SK-N-SH treated with all-trans-retinoic acid at 6 μM for 48 hours (cell line): ENCODE data around the gene PFDN5.
A peak's percentile ranks its signal among the peaks of the same experiment; 100 is the strongest.

Experiments
- ATAC-seq: fragments of 200-7000 bp; cut with Tn5 transposase; 3 replicates; pipeline ENCODE4 v1.9.1; 2020; ENCODE audit warnings: mild to moderate bottlenecking, moderate library complexity
- ARNTL ChIP-seq: fragments of 450-650 bp; formaldehyde crosslinking; IDR thresholded peaks from 2 replicates; pipeline ENCODE4 v1.5.0; 2020; ENCODE audit warnings: low read depth, mild to moderate bottlenecking, moderate library complexity, borderline replicate concordance
- BACH2 ChIP-seq: fragments of 250-450 bp; sonication (Bioruptor Pico); IDR thresholded peaks from 2 replicates; pipeline ENCODE4 v1.9.0; 2021; ENCODE audit warnings: mild to moderate bottlenecking, borderline replicate concordance
- CSDC2 ChIP-seq: fragments of 250-450 bp; sonication (Bioruptor Pico); IDR thresholded peaks from 2 replicates; pipeline ENCODE4 v1.5.0; 2020; ENCODE audit warnings: mild to moderate bottlenecking, moderate library complexity
- ESRRG ChIP-seq: fragments of 250-450 bp; sonication (Bioruptor Pico); IDR thresholded peaks from 2 replicates; pipeline ENCODE4 v1.6.1; 2021; ENCODE audit warnings: mild to moderate bottlenecking
- GLIS3 ChIP-seq: fragments of 250-450 bp; sonication (Bioruptor Pico); IDR thresholded peaks from 2 replicates; pipeline ENCODE4 v1.5.0; 2020; ENCODE audit warnings: mild to moderate bottlenecking, moderate library complexity
- ISL1 ChIP-seq: fragments of 250-450 bp; sonication (Bioruptor Pico); IDR thresholded peaks from 2 replicates; pipeline ENCODE4 v2.1.2; 2022; ENCODE audit warnings: mild to moderate bottlenecking, moderate library complexity
- OSR1 ChIP-seq: fragments of 250-450 bp; sonication (Bioruptor Pico); IDR thresholded peaks from 2 replicates; pipeline ENCODE4 v1.8.0; 2022; ENCODE audit warnings: moderate library complexity, mild to moderate bottlenecking, inconsistent platforms
- PPARA ChIP-seq: fragments of 250-450 bp; sonication (Bioruptor Pico); IDR thresholded peaks from 2 replicates; pipeline ENCODE4 v1.5.0; 2020; ENCODE audit warnings: mild to moderate bottlenecking, borderline replicate concordance
- RARB ChIP-seq: fragments of 250-450 bp; sonication (Bioruptor Pico); IDR thresholded peaks from 2 replicates; pipeline ENCODE4 v1.8.0; 2021; ENCODE audit warnings: mild to moderate bottlenecking, moderate library complexity
- SNAI2 ChIP-seq: fragments of 250-450 bp; sonication (Bioruptor Pico); IDR thresholded peaks from 2 replicates; pipeline ENCODE4 v1.5.0; 2020; ENCODE audit warnings: mild to moderate bottlenecking, moderate library complexity
- TCF4 ChIP-seq: fragments of 250-450 bp; sonication (Bioruptor Pico); IDR thresholded peaks from 2 replicates; pipeline ENCODE4 v1.8.0; 2021; ENCODE audit warnings: mild to moderate bottlenecking, moderate library complexity, borderline replicate concordance
- TOX ChIP-seq: fragments of 250-450 bp; sonication (Bioruptor Pico); IDR thresholded peaks from 2 replicates; pipeline ENCODE4 v1.8.0; 2021; ENCODE audit warnings: mild to moderate bottlenecking, moderate library complexity, borderline replicate concordance
- ZC3H10 ChIP-seq: fragments of 250-450 bp; sonication (Bioruptor Pico); IDR thresholded peaks from 2 replicates; pipeline ENCODE4 v1.5.1; 2021; ENCODE audit warnings: mild to moderate bottlenecking, moderate library complexity
- ZFP3 ChIP-seq: fragments of 250-450 bp; sonication (Bioruptor Pico); IDR thresholded peaks from 2 replicates; pipeline ENCODE4 v1.5.0; 2020; ENCODE audit warnings: mild to moderate bottlenecking, moderate library complexity
- ZFP30 ChIP-seq: fragments of 450-650 bp; formaldehyde crosslinking; IDR thresholded peaks from 2 replicates; pipeline ENCODE4 v1.5.0; 2022; ENCODE audit warnings: mild to moderate bottlenecking, moderate library complexity
- ZNF565 ChIP-seq: fragments of 450-650 bp; formaldehyde crosslinking; conservative IDR thresholded peaks from 2 replicates; pipeline ENCODE4 v1.5.0; 2020; ENCODE audit warnings: low read depth, mild to moderate bottlenecking, moderate library complexity
- ZNF70 ChIP-seq: fragments of 450-650 bp; formaldehyde crosslinking; IDR thresholded peaks from 2 replicates; pipeline ENCODE4 v1.5.0; 2020; ENCODE audit warnings: mild to moderate bottlenecking, moderate library complexity
- ZNF8 ChIP-seq: fragments of 450-650 bp; formaldehyde crosslinking; IDR thresholded peaks from 2 replicates; pipeline ENCODE4 v1.5.0; 2020; ENCODE audit warnings: mild to moderate bottlenecking, moderate library complexity
- TF ChIP-seq, protein P1 (sequence below): fragments of 250-450 bp; sonication (Bioruptor Pico); IDR thresholded peaks from 2 replicates; pipeline ENCODE4 v1.8.0; 2021; ENCODE audit warnings: low read depth, mild to moderate bottlenecking, moderate library complexity, borderline replicate concordance
- TF ChIP-seq, protein P2 (sequence below): fragments of 250-450 bp; sonication (Bioruptor Pico); IDR thresholded peaks from 2 replicates; pipeline ENCODE4 v1.5.1; 2020; ENCODE audit warnings: low read depth, mild to moderate bottlenecking, moderate library complexity
- TF ChIP-seq, protein P3 (sequence below): fragments of 250-450 bp; sonication (Bioruptor Pico); IDR thresholded peaks from 2 replicates; pipeline ENCODE4 v1.5.1; 2021; ENCODE audit warnings: mild to moderate bottlenecking, moderate library complexity
- TF ChIP-seq, protein P4 (sequence below): fragments of 250-450 bp; sonication (Bioruptor Pico); IDR thresholded peaks from 2 replicates; pipeline ENCODE4 v1.5.0; 2020; ENCODE audit warnings: mild to moderate bottlenecking, moderate library complexity
- TF ChIP-seq, protein P5 (sequence below): fragments of 250-450 bp; sonication (Bioruptor Pico); IDR thresholded peaks from 2 replicates; pipeline ENCODE4 v1.8.0; 2020; ENCODE audit warnings: mild to moderate bottlenecking, moderate library complexity, borderline replicate concordance

The PFDN5 gene

DNA sequence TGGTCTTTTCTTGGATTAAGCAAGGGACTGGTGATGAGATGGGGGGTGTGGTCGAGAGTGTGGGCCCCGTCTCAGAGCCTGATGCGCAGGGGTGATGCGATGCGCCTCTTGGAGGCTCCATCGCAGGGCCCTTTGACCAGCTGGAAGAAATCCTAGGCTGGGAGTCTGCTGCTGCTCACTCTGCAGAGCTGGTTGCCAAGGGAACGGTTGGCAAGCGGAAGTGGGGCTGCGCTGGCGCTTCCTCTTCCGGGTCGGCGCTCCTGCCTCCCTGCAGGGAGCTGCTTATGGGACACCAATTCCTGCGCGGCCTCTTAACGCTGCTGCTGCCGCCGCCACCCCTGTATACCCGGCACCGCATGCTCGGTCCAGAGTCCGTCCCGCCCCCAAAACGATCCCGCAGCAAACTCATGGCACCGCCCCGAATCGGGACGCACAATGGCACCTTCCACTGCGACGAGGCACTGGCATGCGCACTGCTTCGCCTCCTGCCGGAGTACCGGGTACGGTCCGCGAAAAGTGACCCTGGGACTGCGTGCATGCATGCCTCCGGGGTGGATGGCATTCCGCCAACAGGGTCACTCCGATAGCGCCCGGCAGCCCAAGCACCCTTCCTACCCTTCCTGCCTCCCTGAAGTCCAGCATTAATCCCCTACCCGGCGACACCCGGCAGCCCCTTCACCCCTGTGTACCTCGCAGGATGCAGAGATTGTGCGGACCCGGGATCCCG is 4.3 kb downstream of the PFDN5 start, which contains the start of gene MYG1:
MYG1 (plus strand) TSS at position 242 of the 727 bp plus-strand sequence; CDS start at position 285, 43 bp downstream.
- peak; percentile 84 for ATAC-seq
- TF ChIP-seq GLIS3 (CRISPR knock-in tag) (0 out of 2 replicates have a peak, but pooled peaks have one; percentile 66), ZC3H10 (CRISPR knock-in tag) (no peak), ZNF8 (no peak), ESRRG (CRISPR knock-in tag) (no peak), RARB (CRISPR knock-in tag) (no peak; the same call in 1 of the 2 replicates), ARNTL (CRISPR knock-in tag) (no peak), ZNF70 (CRISPR knock-in tag) (no peak), CSDC2 (CRISPR knock-in tag) (0 out of 2 replicates have a peak, but pooled peaks have one; percentile 45), PPARA (CRISPR knock-in tag) (no peak), ZFP3 (peak; percentile 97), ZNF565 (no peak), SNAI2 (CRISPR knock-in tag) (no peak), ISL1 (no peak), TCF4 (CRISPR knock-in tag) (no peak), TOX (no peak), OSR1 (CRISPR knock-in tag) (no peak), ZFP30 (no peak), BACH2 (CRISPR knock-in tag) (no peak)
- TF ChIP-seq, protein P1, sequence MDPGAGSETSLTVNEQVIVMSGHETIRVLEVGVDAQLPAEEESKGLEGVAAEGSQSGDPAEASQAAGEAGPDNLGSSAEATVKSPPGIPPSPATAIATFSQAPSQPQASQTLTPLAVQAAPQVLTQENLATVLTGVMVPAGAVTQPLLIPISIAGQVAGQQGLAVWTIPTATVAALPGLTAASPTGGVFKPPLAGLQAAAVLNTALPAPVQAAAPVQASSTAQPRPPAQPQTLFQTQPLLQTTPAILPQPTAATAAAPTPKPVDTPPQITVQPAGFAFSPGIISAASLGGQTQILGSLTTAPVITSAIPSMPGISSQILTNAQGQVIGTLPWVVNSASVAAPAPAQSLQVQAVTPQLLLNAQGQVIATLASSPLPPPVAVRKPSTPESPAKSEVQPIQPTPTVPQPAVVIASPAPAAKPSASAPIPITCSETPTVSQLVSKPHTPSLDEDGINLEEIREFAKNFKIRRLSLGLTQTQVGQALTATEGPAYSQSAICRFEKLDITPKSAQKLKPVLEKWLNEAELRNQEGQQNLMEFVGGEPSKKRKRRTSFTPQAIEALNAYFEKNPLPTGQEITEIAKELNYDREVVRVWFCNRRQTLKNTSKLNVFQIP = 0 out of 2 replicates have a peak, but pooled peaks have one; percentile 42
- TF ChIP-seq, protein P2, sequence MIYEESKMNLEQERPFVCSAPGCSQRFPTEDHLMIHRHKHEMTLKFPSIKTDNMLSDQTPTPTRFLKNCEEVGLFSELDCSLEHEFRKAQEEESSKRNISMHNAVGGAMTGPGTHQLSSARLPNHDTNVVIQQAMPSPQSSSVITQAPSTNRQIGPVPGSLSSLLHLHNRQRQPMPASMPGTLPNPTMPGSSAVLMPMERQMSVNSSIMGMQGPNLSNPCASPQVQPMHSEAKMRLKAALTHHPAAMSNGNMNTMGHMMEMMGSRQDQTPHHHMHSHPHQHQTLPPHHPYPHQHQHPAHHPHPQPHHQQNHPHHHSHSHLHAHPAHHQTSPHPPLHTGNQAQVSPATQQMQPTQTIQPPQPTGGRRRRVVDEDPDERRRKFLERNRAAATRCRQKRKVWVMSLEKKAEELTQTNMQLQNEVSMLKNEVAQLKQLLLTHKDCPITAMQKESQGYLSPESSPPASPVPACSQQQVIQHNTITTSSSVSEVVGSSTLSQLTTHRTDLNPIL (CRISPR knock-in tag) = 0 out of 2 replicates have a peak, but pooled peaks have one; percentile 6
- TF ChIP-seq, protein P3, sequence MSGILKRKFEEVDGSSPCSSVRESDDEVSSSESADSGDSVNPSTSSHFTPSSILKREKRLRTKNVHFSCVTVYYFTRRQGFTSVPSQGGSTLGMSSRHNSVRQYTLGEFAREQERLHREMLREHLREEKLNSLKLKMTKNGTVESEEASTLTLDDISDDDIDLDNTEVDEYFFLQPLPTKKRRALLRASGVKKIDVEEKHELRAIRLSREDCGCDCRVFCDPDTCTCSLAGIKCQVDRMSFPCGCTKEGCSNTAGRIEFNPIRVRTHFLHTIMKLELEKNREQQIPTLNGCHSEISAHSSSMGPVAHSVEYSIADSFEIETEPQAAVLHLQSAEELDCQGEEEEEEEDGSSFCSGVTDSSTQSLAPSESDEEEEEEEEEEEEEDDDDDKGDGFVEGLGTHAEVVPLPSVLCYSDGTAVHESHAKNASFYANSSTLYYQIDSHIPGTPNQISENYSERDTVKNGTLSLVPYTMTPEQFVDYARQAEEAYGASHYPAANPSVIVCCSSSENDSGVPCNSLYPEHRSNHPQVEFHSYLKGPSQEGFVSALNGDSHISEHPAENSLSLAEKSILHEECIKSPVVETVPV (CRISPR knock-in tag) = no peak
- TF ChIP-seq, protein P4, sequence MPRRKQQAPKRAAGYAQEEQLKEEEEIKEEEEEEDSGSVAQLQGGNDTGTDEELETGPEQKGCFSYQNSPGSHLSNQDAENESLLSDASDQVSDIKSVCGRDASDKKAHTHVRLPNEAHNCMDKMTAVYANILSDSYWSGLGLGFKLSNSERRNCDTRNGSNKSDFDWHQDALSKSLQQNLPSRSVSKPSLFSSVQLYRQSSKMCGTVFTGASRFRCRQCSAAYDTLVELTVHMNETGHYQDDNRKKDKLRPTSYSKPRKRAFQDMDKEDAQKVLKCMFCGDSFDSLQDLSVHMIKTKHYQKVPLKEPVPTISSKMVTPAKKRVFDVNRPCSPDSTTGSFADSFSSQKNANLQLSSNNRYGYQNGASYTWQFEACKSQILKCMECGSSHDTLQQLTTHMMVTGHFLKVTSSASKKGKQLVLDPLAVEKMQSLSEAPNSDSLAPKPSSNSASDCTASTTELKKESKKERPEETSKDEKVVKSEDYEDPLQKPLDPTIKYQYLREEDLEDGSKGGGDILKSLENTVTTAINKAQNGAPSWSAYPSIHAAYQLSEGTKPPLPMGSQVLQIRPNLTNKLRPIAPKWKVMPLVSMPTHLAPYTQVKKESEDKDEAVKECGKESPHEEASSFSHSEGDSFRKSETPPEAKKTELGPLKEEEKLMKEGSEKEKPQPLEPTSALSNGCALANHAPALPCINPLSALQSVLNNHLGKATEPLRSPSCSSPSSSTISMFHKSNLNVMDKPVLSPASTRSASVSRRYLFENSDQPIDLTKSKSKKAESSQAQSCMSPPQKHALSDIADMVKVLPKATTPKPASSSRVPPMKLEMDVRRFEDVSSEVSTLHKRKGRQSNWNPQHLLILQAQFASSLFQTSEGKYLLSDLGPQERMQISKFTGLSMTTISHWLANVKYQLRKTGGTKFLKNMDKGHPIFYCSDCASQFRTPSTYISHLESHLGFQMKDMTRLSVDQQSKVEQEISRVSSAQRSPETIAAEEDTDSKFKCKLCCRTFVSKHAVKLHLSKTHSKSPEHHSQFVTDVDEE = no peak
- TF ChIP-seq, protein P5, sequence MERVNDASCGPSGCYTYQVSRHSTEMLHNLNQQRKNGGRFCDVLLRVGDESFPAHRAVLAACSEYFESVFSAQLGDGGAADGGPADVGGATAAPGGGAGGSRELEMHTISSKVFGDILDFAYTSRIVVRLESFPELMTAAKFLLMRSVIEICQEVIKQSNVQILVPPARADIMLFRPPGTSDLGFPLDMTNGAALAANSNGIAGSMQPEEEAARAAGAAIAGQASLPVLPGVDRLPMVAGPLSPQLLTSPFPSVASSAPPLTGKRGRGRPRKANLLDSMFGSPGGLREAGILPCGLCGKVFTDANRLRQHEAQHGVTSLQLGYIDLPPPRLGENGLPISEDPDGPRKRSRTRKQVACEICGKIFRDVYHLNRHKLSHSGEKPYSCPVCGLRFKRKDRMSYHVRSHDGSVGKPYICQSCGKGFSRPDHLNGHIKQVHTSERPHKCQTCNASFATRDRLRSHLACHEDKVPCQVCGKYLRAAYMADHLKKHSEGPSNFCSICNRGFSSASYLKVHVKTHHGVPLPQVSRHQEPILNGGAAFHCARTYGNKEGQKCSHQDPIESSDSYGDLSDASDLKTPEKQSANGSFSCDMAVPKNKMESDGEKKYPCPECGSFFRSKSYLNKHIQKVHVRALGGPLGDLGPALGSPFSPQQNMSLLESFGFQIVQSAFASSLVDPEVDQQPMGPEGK (CRISPR knock-in tag) = no peak

DNA sequence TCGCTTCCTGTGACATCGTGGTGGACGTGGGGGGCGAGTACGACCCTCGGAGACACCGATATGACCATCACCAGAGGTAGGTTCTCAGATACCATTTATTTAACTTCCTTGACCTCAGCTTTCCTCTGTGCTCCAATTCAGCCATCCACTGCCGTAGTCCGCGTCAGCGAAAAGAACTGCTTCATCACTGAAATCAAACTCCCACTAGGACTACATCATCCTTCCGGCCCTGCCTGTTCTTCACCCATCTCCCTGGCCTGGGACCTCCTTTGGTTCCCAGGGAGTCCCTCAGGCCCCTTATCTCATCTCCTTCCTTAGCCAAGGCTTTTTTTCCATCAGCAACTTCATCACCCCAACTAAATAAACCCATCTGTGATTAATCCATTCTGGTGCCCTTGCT is 4.8 kb downstream of the PFDN5 start:
- TF ChIP-seq, protein P1 = no peak
- TF ChIP-seq ZC3H10 (CRISPR knock-in tag) (no peak), SNAI2 (CRISPR knock-in tag) (no peak), ISL1 (no peak), TOX (no peak), ZFP30 (no peak), PPARA (CRISPR knock-in tag) (no peak)
- ATAC-seq = peak; percentile 31
